ENCODE results near the gene ADH4.

ADH4 gene

GRCh38 chr4:99078931-99079624 is 65.0 kb downstream of the ADH4 start:
- DNase-seq: no peak

- DNase-seq: no peak
Measured at GRCh38 chr4:99078336-99078735, 65.8 kb downstream of the ADH4 start.

- no peak for DNase-seq
Measured at GRCh38 chr4:99077177-99077576, 66.9 kb downstream of the ADH4 start.

DNA sequence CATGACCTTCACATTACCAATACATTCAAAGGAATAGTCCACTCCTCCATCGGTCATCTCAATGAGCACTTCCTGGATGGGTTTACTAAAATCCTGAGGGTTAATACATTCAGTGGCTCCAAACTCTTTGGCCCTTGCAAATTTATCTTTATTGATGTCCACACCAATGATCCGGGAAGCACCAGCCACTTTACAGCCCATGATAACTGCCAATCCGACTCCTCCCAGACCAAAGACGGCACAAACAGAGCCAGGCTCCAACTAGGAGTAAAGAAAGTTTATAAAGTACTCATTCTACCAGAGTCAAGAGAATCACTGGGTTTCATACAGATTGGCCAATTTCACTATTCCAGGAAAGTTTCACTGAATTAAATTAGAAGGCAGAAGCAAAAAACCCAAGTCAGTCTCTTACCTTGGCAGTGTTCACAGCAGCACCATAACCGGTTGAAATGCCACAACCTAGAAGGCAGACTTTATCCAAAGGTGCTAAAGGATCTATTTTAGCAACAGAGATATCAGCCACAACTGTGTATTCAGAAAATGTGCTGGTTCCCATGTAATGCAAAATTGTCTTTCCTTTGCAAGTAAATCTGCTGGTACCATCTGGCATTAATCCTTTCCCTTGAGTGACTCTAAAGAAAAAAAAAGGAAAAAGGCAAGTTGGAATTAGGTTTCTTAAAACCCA is 67.7 kb downstream of the ADH4 start:
- DNase-seq: no peak

DNA sequence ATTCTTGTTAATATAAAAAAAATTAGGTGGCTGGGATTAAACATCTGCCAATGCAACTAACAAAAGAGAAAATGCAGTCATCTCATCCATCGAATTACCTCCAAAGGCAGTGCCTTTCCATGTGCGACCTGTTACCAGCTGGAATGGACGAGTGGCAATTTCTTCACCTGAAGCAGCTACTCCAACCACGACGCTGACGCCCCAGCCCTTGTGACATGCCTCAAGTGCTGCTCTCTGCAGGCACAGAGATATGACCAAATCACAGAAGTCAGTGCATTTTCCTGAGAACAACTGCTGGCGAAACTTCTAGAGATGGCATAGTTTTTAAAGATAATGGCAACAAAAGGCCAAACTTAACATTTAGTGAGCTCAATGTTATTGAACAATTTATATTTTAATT is 69.3 kb downstream of the ADH4 start:
- no peak for DNase-seq
